Panc1 (cell line): ENCODE results near the gene ABTB2.

Experiments used
- CTCF ChIP-seq: fragments of 450-650 bp; IDR thresholded peaks from 2 replicates; pipeline ENCODE4 v1.5.1; 2017; ENCODE audit warnings: mild to moderate bottlenecking
- REST ChIP-seq, 2 experiments: IDR thresholded peaks; 2 replicates each; pipeline ENCODE4 v1.6.1; 2011 to 2012; ENCODE audit warnings: low read depth in 2 of 2, control low read depth in 1 of 2, low read length in 1 of 2, mild to moderate bottlenecking in 1 of 2, moderate library complexity in 1 of 2; ENCODE audit not compliant: insufficient read depth in 1 of 2

- TF ChIP-seq CTCF, result no peak
- TF ChIP-seq REST (IDR thresholded peaks at IDR 0.05; ENCODE audit: insufficient read depth in 1 of 2, low read depth in 2 of 2, low read length in 1 of 2), result no peak
Measured at GRCh38 chr11:34300026-34300925, 57.5 kb downstream of the ABTB2 start.
